Kasumi-1 (cell line): ENCODE measurements around the gene DGKA.
"Not testable (repeated sequence)": the region's sequence is repeated elsewhere in the genome, so short reads cannot be mapped to it uniquely, and the experiment has no call there.

Source experiments
- DNase-seq, 2 experiments: peaks; one replicate each; lab custom pipeline; 2025; lab: John Stamatoyannopoulos, UW

Gene DGKA

GRCh38 chr12:55966408-55967281 lies 35.7 kb downstream of the DGKA start, which contains the start of gene CDK2:
Gene CDK2 (plus strand): TSS chr12:55966830. CDS start chr12:55967009, 179 bp downstream.
- DNase-seq, result peak; percentile 87 to 89

GRCh38 chr12:55969356-55969755 lies 38.4 kb downstream of the DGKA start:
- DNase-seq, result no peak

GRCh38 chr12:55970775-55971174 lies 39.8 kb downstream of the DGKA start:
- DNase-seq, result no peak

- DNase-seq, result no peak
Measured at GRCh38 chr12:55972042-55972441, 41.1 kb downstream of the DGKA start.

GRCh38 chr12:55972456-55972855 lies 41.5 kb downstream of the DGKA start:
- no peak for DNase-seq

- peak; percentile 57 to 58 for DNase-seq
Measured at GRCh38 chr12:55972911-55973598, 42.1 kb downstream of the DGKA start.

GRCh38 chr12:55973599-55974307 lies 42.8 kb downstream of the DGKA start, which contains the start of gene RAB5B:
Gene RAB5B (plus strand): TSS chr12:55974078. CDS start chr12:55986961, 12,883 bp downstream.
- peak; percentile 100 for DNase-seq

GRCh38 chr12:55974308-55974730 lies 43.4 kb downstream of the DGKA start:
- DNase-seq, result peak; percentile 29 to 46

- no peak for DNase-seq
Measured at GRCh38 chr12:55978393-55978792, 47.4 kb downstream of the DGKA start.

GRCh38 chr12:55979069-55979468 lies 48.1 kb downstream of the DGKA start:
- DNase-seq, result no peak

- not testable (repeated sequence) for DNase-seq
Measured at GRCh38 chr12:55981882-55982281, 50.9 kb downstream of the DGKA start.

- DNase-seq, result peak; percentile 93
Measured at GRCh38 chr12:55982319-55982936, 51.5 kb downstream of the DGKA start.

GRCh38 chr12:55983232-55983842 lies 52.4 kb downstream of the DGKA start:
- peak; percentile 41 to 58 for DNase-seq

GRCh38 chr12:55984861-55985260 lies 53.9 kb downstream of the DGKA start:
- DNase-seq, result no peak

GRCh38 chr12:55985341-55985740 lies 54.4 kb downstream of the DGKA start:
- DNase-seq, result no peak

- not testable (repeated sequence) for DNase-seq
Measured at GRCh38 chr12:55985976-55986375, 55.0 kb downstream of the DGKA start.

GRCh38 chr12:55991110-55991509 lies 60.1 kb downstream of the DGKA start:
- no peak for DNase-seq

- DNase-seq, result no peak
Measured at GRCh38 chr12:55993230-55993853, 62.4 kb downstream of the DGKA start.

GRCh38 chr12:55995366-55995765 lies 64.4 kb downstream of the DGKA start:
- no peak for DNase-seq

GRCh38 chr12:55996201-55996714 lies 65.3 kb downstream of the DGKA start:
- peak; percentile 64 to 71 for DNase-seq
